ENCODE measurements around the gene AP2B1. TPM values are rescaled to one million over a fixed set of nuclear protein-coding genes. Genes with fewer than 3 reads are reported as not detected.

The AP2B1 gene
- total RNA-seq, 1 experiment from 2014 or later: 198 TPM

DNA sequence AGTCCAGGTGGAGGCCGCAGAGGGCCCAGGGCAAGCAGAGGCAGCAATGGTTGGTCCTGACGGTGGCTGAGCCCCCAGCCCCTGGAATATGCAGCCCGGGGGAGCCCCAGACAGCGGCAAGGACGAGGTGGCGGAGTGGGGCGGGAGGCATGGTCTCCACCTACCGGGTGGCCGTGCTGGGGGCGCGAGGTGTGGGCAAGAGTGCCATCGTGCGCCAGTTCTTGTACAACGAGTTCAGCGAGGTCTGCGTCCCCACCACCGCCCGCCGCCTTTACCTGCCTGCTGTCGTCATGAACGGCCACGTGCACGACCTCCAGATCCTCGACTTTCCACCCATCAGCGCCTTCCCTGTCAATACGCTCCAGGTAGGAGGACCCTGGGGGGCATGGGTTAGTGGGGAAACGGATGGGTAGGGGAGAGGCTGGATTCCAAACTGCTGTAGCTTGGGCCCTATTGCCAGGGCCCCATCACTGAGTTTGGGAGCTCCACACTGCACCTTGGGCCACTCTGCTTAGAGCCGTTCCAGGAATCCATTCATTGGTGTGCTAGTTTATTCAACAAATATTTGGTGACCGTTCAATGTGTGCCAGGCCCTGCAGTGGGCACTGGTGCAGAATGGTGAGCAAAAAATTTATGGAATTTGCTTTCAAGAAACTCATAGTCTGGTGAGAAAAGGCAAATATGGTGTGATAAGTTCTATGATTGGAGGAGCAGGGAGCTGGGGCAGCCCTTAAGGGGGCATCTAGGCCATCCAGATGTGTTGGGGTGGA, 148.1 kb downstream of the AP2B1 start:
- intact Hi-C loops (cut with micrococcal nuclease): no loop called here
- Histone ChIP-seq H3K4me1 (ENCODE audit: control insufficient read depth in 1 of 2, insufficient read depth in 2 of 2, low read length in 2 of 2) (no peaks in the 10 kb centered on the region), H3K4me3 (replicated peaks in 1 of 2; ENCODE audit: low read depth in 1 of 2, low read length in 2 of 2) (no peak overlapping the region), H3K27me3 (ENCODE audit: insufficient read depth, low read length) (no peaks in the 10 kb centered on the region), H2AFZ (ENCODE audit: low read depth, low read length, poor library complexity, severe bottlenecking) (no peak overlapping the region), H3K9me3 (ENCODE audit: control insufficient read depth in 1 of 2, insufficient read depth in 1 of 2, low read depth in 1 of 2, low read length in 2 of 2) (no peaks in the 10 kb centered on the region), H3K79me2 (ENCODE audit: insufficient read depth, low read length) (no peaks in the 10 kb centered on the region), H3K9me2 (ENCODE audit: insufficient read depth) (no peaks in the 10 kb centered on the region), H3K36me3 (ENCODE audit: control insufficient read depth in 1 of 2, insufficient read depth in 2 of 2, low read length in 2 of 2) (no peaks in the 10 kb centered on the region), H3K4me2 (ENCODE audit: low read length) (no peak overlapping the region), H3K27ac (ENCODE audit: low read depth, low read length) (no peak overlapping the region), H4K20me1 (ENCODE audit: insufficient read depth) (no peaks in the 10 kb centered on the region), H3K9ac (ENCODE audit: low read length) (no peak overlapping the region)
- no peak for ATAC-seq
- ChIA-PET POLR2A (no interaction called here), RAD21 (ENCODE audit: low non-redundant PET in 1 of 2, low total read pairs in 2 of 2, uncharacterized antibody in 2 of 2, unreplicated experiment in 2 of 2) (no interaction called here), CTCF (no interaction called here)
- TF ChIP-seq EGR1 (IDR thresholded peaks at IDR 0.05; ENCODE audit: low read depth) (no peak), ELF1 (IDR thresholded peaks at IDR 0.05; ENCODE audit: borderline replicate concordance, low read depth) (no peak), CBX3 (IDR thresholded peaks at IDR 0.05; ENCODE audit: low read depth) (no peak), FOSL1 (IDR thresholded peaks at IDR 0.05; ENCODE audit: low read depth) (no peak), YY1 (IDR thresholded peaks at IDR 0.05; ENCODE audit: extremely low read depth, insufficient replicate concordance, low read depth, low read length) (no peak), CEBPB (IDR thresholded peaks at IDR 0.05; ENCODE audit: low read depth) (no peak), TCF7L2 (IDR thresholded peaks at IDR 0.05; ENCODE audit: borderline replicate concordance, extremely low read depth, insufficient read depth, insufficient read length) (no peak), RAD21 (IDR thresholded peaks at IDR 0.05; ENCODE audit: low read depth) (no peak)
- TF ChIP-seq, protein P1, sequence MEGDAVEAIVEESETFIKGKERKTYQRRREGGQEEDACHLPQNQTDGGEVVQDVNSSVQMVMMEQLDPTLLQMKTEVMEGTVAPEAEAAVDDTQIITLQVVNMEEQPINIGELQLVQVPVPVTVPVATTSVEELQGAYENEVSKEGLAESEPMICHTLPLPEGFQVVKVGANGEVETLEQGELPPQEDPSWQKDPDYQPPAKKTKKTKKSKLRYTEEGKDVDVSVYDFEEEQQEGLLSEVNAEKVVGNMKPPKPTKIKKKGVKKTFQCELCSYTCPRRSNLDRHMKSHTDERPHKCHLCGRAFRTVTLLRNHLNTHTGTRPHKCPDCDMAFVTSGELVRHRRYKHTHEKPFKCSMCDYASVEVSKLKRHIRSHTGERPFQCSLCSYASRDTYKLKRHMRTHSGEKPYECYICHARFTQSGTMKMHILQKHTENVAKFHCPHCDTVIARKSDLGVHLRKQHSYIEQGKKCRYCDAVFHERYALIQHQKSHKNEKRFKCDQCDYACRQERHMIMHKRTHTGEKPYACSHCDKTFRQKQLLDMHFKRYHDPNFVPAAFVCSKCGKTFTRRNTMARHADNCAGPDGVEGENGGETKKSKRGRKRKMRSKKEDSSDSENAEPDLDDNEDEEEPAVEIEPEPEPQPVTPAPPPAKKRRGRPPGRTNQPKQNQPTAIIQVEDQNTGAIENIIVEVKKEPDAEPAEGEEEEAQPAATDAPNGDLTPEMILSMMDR (IDR thresholded peaks at IDR 0.05 in 2 of 3, conservative IDR thresholded peaks at IDR 0.05 in 1 of 3; ENCODE audit: borderline replicate concordance in 1 of 3, insufficient read depth in 1 of 3, low read depth in 2 of 3, low read length in 2 of 3): no peak
- TF ChIP-seq, protein P2, sequence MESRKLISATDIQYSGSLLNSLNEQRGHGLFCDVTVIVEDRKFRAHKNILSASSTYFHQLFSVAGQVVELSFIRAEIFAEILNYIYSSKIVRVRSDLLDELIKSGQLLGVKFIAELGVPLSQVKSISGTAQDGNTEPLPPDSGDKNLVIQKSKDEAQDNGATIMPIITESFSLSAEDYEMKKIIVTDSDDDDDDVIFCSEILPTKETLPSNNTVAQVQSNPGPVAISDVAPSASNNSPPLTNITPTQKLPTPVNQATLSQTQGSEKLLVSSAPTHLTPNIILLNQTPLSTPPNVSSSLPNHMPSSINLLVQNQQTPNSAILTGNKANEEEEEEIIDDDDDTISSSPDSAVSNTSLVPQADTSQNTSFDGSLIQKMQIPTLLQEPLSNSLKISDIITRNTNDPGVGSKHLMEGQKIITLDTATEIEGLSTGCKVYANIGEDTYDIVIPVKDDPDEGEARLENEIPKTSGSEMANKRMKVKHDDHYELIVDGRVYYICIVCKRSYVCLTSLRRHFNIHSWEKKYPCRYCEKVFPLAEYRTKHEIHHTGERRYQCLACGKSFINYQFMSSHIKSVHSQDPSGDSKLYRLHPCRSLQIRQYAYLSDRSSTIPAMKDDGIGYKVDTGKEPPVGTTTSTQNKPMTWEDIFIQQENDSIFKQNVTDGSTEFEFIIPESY (IDR thresholded peaks at IDR 0.05; ENCODE audit: extremely low read depth, insufficient replicate concordance, low read length): no peak
- no TSS peak for BruUV-seq (replicated peaks)
- no peak for DNase-seq (ENCODE audit: low read depth, low spot score)
